ENCODE measurements around the gene STRAP. TPM values are rescaled to one million over a fixed set of nuclear protein-coding genes. Genes with fewer than 3 reads are reported as not detected.
A peak's percentile ranks its signal among the peaks of the same experiment; 100 is the strongest.
"Not testable (repeated sequence)": the region's sequence is repeated elsewhere in the genome, so short reads cannot be mapped to it uniquely, and the experiment has no call there.

STRAP gene
- total and polyA plus RNA-seq, 10 donors, result 41.9 to 68.8 (median 57.2) TPM

- Histone ChIP-seq H3K4me3 (no peak overlapping the region), H3K36me3 (peaks cover 3 to 82% (median 46%) of the 10 kb centered on the region in 6 donors), H3K27me3 (replicated peaks in 1 of 7) (no peaks in the 10 kb centered on the region), H3K4me1 (no peaks in the 10 kb centered on the region), H3K27ac (no peak overlapping the region), H3K9me3 (no peaks in the 10 kb centered on the region)
- intact Hi-C loops (cut with DNase I; ENCODE audit: low total_unique reads), result no loop called here
- DNase-seq, result no peak
- 81 to 92% (median 89%) methylated on average over 5 of the region's 5 CpGs for WGBS, 5 donors
- TF ChIP-seq CTCF (IDR thresholded peaks at IDR 0.05 in 8 of 11, conservative IDR thresholded peaks at IDR 0.05 in 3 of 11) (no peak), POLR2A (IDR thresholded peaks at IDR 0.05) (no peak), POLR2AphosphoS5 (IDR thresholded peaks at IDR 0.05) (no peak)
Measured at GRCh38 chr12:15904378-15904920, 22.3 kb downstream of the STRAP start.

- H3K36me3 ChIP-seq, result peaks cover 0 to 22% (median 0%) of the 10 kb centered on the region in 6 donors
- no peaks in the 10 kb centered on the region for H3K9me3 ChIP-seq
- DNase-seq, result no peak
- H3K4me3 ChIP-seq, result peak overlapping the region in 4 of 8 donors; percentile 60 to 86 (median 68)
- H3K4me1 ChIP-seq, result peaks cover 3 to 45% (median 12%) of the 10 kb centered on the region in 6 donors
- 74 to 83% (median 78%) methylated on average over 5 of the region's 5 CpGs for WGBS, 5 donors
- intact Hi-C loops (cut with DNase I; ENCODE audit: low total_unique reads), result no loop called here
- no peaks in the 10 kb centered on the region for H3K27me3 ChIP-seq (replicated peaks in 1 of 7)
- peak overlapping the region in 4 of 8 donors; percentile 89 to 96 (median 92) for H3K27ac ChIP-seq
- TF ChIP-seq POLR2A (IDR thresholded peaks at IDR 0.05), result no peak
Measured at GRCh38 chr12:15910468-15910863, 28.3 kb downstream of the STRAP start.

GRCh38 chr12:15910864-15911721 lies 28.9 kb downstream of the STRAP start, which contains the start of gene DERA:
DERA (plus strand) TSS chr12:15911332; CDS start chr12:15911384, 52 bp downstream.
- 0 to 1% (median 0%) methylated on average over 21 to 59 of the region's 59 CpGs for WGBS, 5 donors
- Histone ChIP-seq H3K4me1 (peaks cover 3 to 51% (median 12%) of the 10 kb centered on the region in 6 donors), H3K27me3 (replicated peaks in 1 of 7) (no peaks in the 10 kb centered on the region), H3K9me3 (no peaks in the 10 kb centered on the region), H3K36me3 (peaks cover 0 to 16% (median 0%) of the 10 kb centered on the region in 6 donors), H3K27ac (peak within 1 kb of the TSS; percentile 89 to 96 (median 94)), H3K4me3 (peak within 1 kb of the TSS; percentile 48 to 86 (median 66))
- peak; percentile 95 for DNase-seq
- peak; percentile 79 to 90 (median 85) for TF ChIP-seq POLR2AphosphoS5 (IDR thresholded peaks at IDR 0.05)
- TF ChIP-seq POLR2A (IDR thresholded peaks at IDR 0.05), result peak in 1 of 3 donors; percentile 62
- TF ChIP-seq CTCF (IDR thresholded peaks at IDR 0.05 in 8 of 11, conservative IDR thresholded peaks at IDR 0.05 in 3 of 11), result peak in 4 of 11 experiments; percentile 27 to 46 (median 34)
- intact Hi-C loops (cut with DNase I; ENCODE audit: low total_unique reads), result no loop called here

GRCh38 chr12:15911931-15912330 lies 29.7 kb downstream of the STRAP start:
- DNase-seq; intact Hi-C loops (cut with DNase I; ENCODE audit: low total_unique reads); H3K9me3 ChIP-seq; H3K36me3 ChIP-seq; H3K27me3 ChIP-seq (replicated peaks in 1 of 7): not testable (repeated sequence)
- 19 to 40% (median 24%) methylated on average over 3 to 5 of the region's 5 CpGs for WGBS, 5 donors
- peak overlapping the region; percentile 89 to 96 (median 94) for H3K27ac ChIP-seq
- H3K4me1 ChIP-seq, result peaks cover 3 to 51% (median 12%) of the 10 kb centered on the region in 6 donors
- peak overlapping the region; percentile 48 to 86 (median 66) for H3K4me3 ChIP-seq

GRCh38 chr12:15914131-15914530 lies 31.9 kb downstream of the STRAP start:
- H3K4me3 ChIP-seq; intact Hi-C loops (cut with DNase I; ENCODE audit: low total_unique reads); H3K27ac ChIP-seq; DNase-seq; H3K9me3 ChIP-seq; H3K27me3 ChIP-seq (replicated peaks in 1 of 7): not testable (repeated sequence)
- Histone ChIP-seq H3K36me3 (peaks cover 0 to 12% (median 0%) of the 10 kb centered on the region in 6 donors), H3K4me1 (peaks cover 3 to 51% (median 12%) of the 10 kb centered on the region in 6 donors)
- 91 to 93% (median 93%) methylated on average over 5 of the region's 5 CpGs for WGBS, 5 donors

Measured in spleen (tissue), 11 donors.